HEK293T (cell line): Measurements from ENCODE around the gene FBXO36.
"Not testable (repeated sequence)": the region's sequence is repeated elsewhere in the genome, so short reads cannot be mapped to it uniquely, and the experiment has no call there.

Experiments used
- CTBP1 ChIP-seq: fragments of 450-650 bp; IDR thresholded peaks from 2 replicates; pipeline ENCODE4 v1.6.1; 2016; ENCODE audit warnings: borderline replicate concordance
- L3MBTL2 ChIP-seq: fragments of 450-650 bp; conservative IDR thresholded peaks from 2 replicates; pipeline ENCODE4 v1.6.1; 2016; ENCODE audit warnings: mild to moderate bottlenecking
- NFRKB ChIP-seq: fragments of 450-650 bp; IDR thresholded peaks from 2 replicates; pipeline ENCODE4 v1.6.1; 2016; ENCODE audit warnings: mild to moderate bottlenecking, moderate library complexity
- PKNOX1 ChIP-seq: fragments of 450-650 bp; IDR thresholded peaks from 2 replicates; pipeline ENCODE4 v1.6.1; 2016
- SUZ12 ChIP-seq: fragments of 450-650 bp; IDR thresholded peaks from 2 replicates; pipeline ENCODE4 v1.6.1; 2016; ENCODE audit warnings: mild to moderate bottlenecking

DNA sequence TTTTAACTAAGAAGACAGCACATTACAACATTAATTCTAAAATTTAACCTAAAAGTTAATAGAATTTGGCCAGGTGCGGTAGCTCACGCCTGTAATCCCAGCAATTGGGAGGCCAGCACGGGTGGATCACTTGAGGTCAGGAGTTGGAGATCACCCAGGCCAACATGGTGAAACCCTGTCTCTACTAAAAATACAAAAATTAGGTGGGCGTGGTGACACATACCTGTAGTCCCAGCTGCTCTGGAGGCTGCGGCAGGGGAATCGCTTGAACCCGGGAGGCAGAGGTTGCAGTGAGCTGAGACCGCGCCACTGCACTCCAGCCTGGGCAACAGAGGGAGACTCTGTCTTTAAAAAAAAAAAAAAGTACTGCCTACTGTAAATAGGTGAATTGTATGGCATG lies 21.8 kb upstream of the FBXO36 start:
- TF ChIP-seq PKNOX1, NFRKB, L3MBTL2, SUZ12, CTBP1: not testable (repeated sequence)
